ENCODE data around the gene KCND2. TPM values are rescaled to one million over a fixed set of nuclear protein-coding genes. Genes with fewer than 3 reads are reported as not detected.

The KCND2 gene
- total RNA-seq, 1 experiment from 2014 or later: not detected

DNA sequence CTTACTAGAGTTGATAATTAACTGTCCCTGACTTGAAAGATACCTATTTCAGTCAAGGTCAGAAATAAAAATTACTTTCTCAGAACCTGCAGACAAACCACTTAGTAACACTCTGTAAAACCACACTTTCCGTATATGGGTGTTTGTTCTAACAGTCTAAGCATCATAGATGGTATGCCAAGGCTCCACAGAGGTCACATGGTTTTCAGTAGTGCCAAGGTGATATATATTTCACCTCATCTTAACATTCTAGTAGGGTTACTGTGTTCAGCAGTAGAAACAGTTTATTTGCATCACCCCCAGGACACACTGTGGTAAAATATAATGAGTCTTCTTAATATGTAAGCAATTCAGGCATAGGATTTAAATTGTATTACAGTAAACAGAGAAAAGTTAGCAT lies 61.5 kb downstream of the KCND2 start:
- ChIA-PET CTCF (no interaction called here), POLR2A (no interaction called here)
- H3K4me3 ChIP-seq (ENCODE audit: low read depth in 2 of 2, low read length in 2 of 2): no peak overlapping the region
- TF ChIP-seq, protein P1, sequence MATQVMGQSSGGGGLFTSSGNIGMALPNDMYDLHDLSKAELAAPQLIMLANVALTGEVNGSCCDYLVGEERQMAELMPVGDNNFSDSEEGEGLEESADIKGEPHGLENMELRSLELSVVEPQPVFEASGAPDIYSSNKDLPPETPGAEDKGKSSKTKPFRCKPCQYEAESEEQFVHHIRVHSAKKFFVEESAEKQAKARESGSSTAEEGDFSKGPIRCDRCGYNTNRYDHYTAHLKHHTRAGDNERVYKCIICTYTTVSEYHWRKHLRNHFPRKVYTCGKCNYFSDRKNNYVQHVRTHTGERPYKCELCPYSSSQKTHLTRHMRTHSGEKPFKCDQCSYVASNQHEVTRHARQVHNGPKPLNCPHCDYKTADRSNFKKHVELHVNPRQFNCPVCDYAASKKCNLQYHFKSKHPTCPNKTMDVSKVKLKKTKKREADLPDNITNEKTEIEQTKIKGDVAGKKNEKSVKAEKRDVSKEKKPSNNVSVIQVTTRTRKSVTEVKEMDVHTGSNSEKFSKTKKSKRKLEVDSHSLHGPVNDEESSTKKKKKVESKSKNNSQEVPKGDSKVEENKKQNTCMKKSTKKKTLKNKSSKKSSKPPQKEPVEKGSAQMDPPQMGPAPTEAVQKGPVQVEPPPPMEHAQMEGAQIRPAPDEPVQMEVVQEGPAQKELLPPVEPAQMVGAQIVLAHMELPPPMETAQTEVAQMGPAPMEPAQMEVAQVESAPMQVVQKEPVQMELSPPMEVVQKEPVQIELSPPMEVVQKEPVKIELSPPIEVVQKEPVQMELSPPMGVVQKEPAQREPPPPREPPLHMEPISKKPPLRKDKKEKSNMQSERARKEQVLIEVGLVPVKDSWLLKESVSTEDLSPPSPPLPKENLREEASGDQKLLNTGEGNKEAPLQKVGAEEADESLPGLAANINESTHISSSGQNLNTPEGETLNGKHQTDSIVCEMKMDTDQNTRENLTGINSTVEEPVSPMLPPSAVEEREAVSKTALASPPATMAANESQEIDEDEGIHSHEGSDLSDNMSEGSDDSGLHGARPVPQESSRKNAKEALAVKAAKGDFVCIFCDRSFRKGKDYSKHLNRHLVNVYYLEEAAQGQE (IDR thresholded peaks at IDR 0.05; ENCODE audit: insufficient read depth in 1 of 2, low read depth in 2 of 2, low read length in 1 of 2): no peak
- TF ChIP-seq, protein P2, sequence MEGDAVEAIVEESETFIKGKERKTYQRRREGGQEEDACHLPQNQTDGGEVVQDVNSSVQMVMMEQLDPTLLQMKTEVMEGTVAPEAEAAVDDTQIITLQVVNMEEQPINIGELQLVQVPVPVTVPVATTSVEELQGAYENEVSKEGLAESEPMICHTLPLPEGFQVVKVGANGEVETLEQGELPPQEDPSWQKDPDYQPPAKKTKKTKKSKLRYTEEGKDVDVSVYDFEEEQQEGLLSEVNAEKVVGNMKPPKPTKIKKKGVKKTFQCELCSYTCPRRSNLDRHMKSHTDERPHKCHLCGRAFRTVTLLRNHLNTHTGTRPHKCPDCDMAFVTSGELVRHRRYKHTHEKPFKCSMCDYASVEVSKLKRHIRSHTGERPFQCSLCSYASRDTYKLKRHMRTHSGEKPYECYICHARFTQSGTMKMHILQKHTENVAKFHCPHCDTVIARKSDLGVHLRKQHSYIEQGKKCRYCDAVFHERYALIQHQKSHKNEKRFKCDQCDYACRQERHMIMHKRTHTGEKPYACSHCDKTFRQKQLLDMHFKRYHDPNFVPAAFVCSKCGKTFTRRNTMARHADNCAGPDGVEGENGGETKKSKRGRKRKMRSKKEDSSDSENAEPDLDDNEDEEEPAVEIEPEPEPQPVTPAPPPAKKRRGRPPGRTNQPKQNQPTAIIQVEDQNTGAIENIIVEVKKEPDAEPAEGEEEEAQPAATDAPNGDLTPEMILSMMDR (IDR thresholded peaks at IDR 0.05): no peak
- TF ChIP-seq SIN3A (IDR thresholded peaks at IDR 0.05; ENCODE audit: borderline replicate concordance, insufficient read depth, low read depth, low read length): no peak
- no peak for TF ChIP-seq TCF7L2 (IDR thresholded peaks at IDR 0.05; ENCODE audit: low read depth, low read length)
- no peak for TF ChIP-seq POLR2AphosphoS5 (IDR thresholded peaks at IDR 0.05; ENCODE audit: low read depth, low read length)
- no peaks in the 10 kb centered on the region for H3K36me3 ChIP-seq (ENCODE audit: control insufficient read depth, insufficient read depth, low read length)
- H3K27me3 ChIP-seq (ENCODE audit: control insufficient read depth, insufficient read depth, low read length): no peaks in the 10 kb centered on the region
- DNase-seq (ENCODE audit: low read depth, low spot score): no peak
- H3K4me1 ChIP-seq (ENCODE audit: control insufficient read depth, insufficient read depth, low read length): no peaks in the 10 kb centered on the region
- no TSS peak for BruUV-seq (replicated peaks)
- intact Hi-C loops (cut with micrococcal nuclease; ENCODE audit: unreplicated experiment): no loop called here
- in situ Hi-C loops (cut with HindIII; ENCODE audit: low pct_unique_long_range_greater_than_20kb, low sequenced_read_pairs): no loop called here
- ATAC-seq: no peak
- H3K9me3 ChIP-seq (ENCODE audit: control insufficient read depth, insufficient read depth, low read depth, low read length): no peaks in the 10 kb centered on the region
- H3K27ac ChIP-seq (ENCODE audit: low read length): no peak overlapping the region

DNA sequence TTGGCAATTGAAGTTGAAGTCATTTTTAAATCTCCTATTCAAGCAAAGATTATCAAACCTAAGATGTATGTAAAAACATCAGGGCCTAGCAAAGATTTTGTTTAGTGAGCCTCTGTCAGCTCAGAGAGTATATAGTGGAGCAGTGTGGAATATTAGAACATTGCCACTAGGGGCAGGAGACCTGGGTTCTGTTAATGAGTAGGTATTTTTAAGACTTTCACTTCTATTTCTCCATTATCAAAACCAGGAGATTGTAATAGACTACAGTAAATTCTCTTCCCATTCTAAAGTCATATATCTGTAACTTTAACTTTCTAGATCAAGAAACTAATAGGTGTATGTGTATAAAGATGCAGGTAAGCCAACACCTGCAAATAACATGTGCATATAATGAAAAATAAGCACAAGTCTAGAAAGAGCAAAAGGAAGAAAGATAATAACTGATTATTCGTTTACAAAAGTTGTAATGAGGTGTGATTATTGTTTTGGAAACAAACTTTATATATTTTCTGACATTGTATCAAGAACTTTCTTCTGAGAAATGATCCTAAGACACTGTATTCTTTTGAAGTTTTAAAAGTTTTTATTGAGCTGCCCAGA lies 64.4 kb downstream of the KCND2 start:
- Histone ChIP-seq H3K27ac (ENCODE audit: low read length) (no peak overlapping the region), H3K36me3 (ENCODE audit: control insufficient read depth, insufficient read depth, low read length) (no peaks in the 10 kb centered on the region), H3K9me3 (ENCODE audit: control insufficient read depth, insufficient read depth, low read depth, low read length) (no peaks in the 10 kb centered on the region), H3K27me3 (ENCODE audit: control insufficient read depth, insufficient read depth, low read length) (no peaks in the 10 kb centered on the region), H3K4me1 (ENCODE audit: control insufficient read depth, insufficient read depth, low read length) (no peaks in the 10 kb centered on the region), H3K4me3 (ENCODE audit: low read depth in 2 of 2, low read length in 2 of 2) (no peak overlapping the region)
- CTCF ChIA-PET: no interaction called here
- intact Hi-C loops (cut with micrococcal nuclease; ENCODE audit: unreplicated experiment): no loop called here
- DNase-seq (ENCODE audit: low read depth, low spot score) (no peak), ATAC-seq (no peak)
- in situ Hi-C loops (cut with HindIII; ENCODE audit: low pct_unique_long_range_greater_than_20kb, low sequenced_read_pairs): no loop called here
- TF ChIP-seq, protein P2 (IDR thresholded peaks at IDR 0.05): peak; percentile 41; the same call in 1 of the 2 replicates
- TF ChIP-seq POLR2AphosphoS5 (IDR thresholded peaks at IDR 0.05; ENCODE audit: low read depth, low read length): no peak
- POLR2A ChIA-PET: no interaction called here
- no TSS peak for BruUV-seq (replicated peaks)

Data from Panc1 (cell line).